ENCODE measurements around the gene ADAMTS18. TPM values are rescaled to one million over a fixed set of nuclear protein-coding genes. Genes with fewer than 3 reads are reported as not detected.

ADAMTS18 gene
- total and polyA plus RNA-seq, 2 donors (not counting 1 experiment from before 2014, with no cell fraction given) = not detected

GRCh38 chr16:77430787-77431585, 3.8 kb downstream of the ADAMTS18 start:
- Histone ChIP-seq H3K27ac (ENCODE audit: insufficient read depth, low read length) (no peak overlapping the region), H2AFZ (ENCODE audit: low read length) (no peak overlapping the region), H3K9me3 (ENCODE audit: control insufficient read depth, insufficient read depth, low read depth, low read length) (no peaks in the 10 kb centered on the region), H3K36me3 (ENCODE audit: control insufficient read depth, insufficient read depth, low read length) (no peaks in the 10 kb centered on the region), H3K4me1 (ENCODE audit: control insufficient read depth, extremely low read depth, insufficient read depth, low read length) (no peaks in the 10 kb centered on the region), H3K79me2 (ENCODE audit: control insufficient read depth, insufficient read depth, low read length) (no peaks in the 10 kb centered on the region), H3K27me3 (ENCODE audit: control insufficient read depth, insufficient read depth, low read length) (peaks cover 7% of the 10 kb centered on the region), H3K4me3 (replicated peaks in 1 of 4; ENCODE audit: control extremely low read depth in 1 of 4, insufficient read depth in 1 of 4, low read depth in 3 of 4, low read length in 4 of 4) (no peak overlapping the region), H4K20me1 (ENCODE audit: control insufficient read depth, extremely low read depth, insufficient read depth, low read length) (no peaks in the 10 kb centered on the region), H3K4me2 (ENCODE audit: extremely low read depth, insufficient read depth, low read length) (no peak overlapping the region), H3K9ac (ENCODE audit: insufficient read depth, low read length) (no peak overlapping the region)
- DNase-seq (ENCODE audit: low read depth in 2 of 2) = no peak
- TF ChIP-seq EZH2 (IDR thresholded peaks at IDR 0.05; ENCODE audit: low read length, missing control alignments) = no peak
- no peak for TF ChIP-seq CTCF (conservative IDR thresholded peaks at IDR 0.05 in 1 of 2, IDR thresholded peaks at IDR 0.05 in 1 of 2; ENCODE audit: low read depth in 1 of 2, low read length in 2 of 2)

DNA sequence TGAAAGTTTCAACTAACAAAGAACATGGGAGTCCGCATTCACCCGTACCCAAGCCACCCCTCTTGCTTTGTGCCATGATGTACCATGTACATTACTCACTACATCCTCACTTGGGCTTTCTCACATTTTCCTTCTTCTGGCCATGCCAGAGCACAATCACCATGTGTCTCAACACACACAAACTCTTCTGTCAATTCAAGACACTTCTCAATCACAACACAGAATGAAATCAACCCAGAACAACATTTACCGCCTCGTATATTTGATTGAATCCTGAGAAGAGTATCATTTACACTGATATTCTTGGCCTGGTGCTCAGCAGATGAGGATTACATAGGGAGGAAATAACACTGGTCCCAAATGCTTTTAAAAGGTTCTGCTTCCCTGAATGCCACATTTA, 4.5 kb downstream of the ADAMTS18 start:
- no peaks in the 10 kb centered on the region for H3K36me3 ChIP-seq (ENCODE audit: control insufficient read depth, insufficient read depth, low read length)
- H3K9me3 ChIP-seq (ENCODE audit: control insufficient read depth, insufficient read depth, low read depth, low read length) = no peaks in the 10 kb centered on the region
- peaks cover 7% of the 10 kb centered on the region for H3K27me3 ChIP-seq (ENCODE audit: control insufficient read depth, insufficient read depth, low read length)
- no peak overlapping the region for H3K4me2 ChIP-seq (ENCODE audit: extremely low read depth, insufficient read depth, low read length)
- no peaks in the 10 kb centered on the region for H3K4me1 ChIP-seq (ENCODE audit: control insufficient read depth, extremely low read depth, insufficient read depth, low read length)
- no peak overlapping the region for H3K27ac ChIP-seq (ENCODE audit: insufficient read depth, low read length)
- no peaks in the 10 kb centered on the region for H4K20me1 ChIP-seq (ENCODE audit: control insufficient read depth, extremely low read depth, insufficient read depth, low read length)
- no peak overlapping the region for H3K4me3 ChIP-seq (replicated peaks in 1 of 4; ENCODE audit: control extremely low read depth in 1 of 4, insufficient read depth in 1 of 4, low read depth in 3 of 4, low read length in 4 of 4)
- TF ChIP-seq CTCF (conservative IDR thresholded peaks at IDR 0.05 in 1 of 2, IDR thresholded peaks at IDR 0.05 in 1 of 2; ENCODE audit: low read depth in 1 of 2, low read length in 2 of 2) (no peak), EZH2 (IDR thresholded peaks at IDR 0.05; ENCODE audit: low read length, missing control alignments) (no peak)
- no peak overlapping the region for H3K9ac ChIP-seq (ENCODE audit: insufficient read depth, low read length)
- no peaks in the 10 kb centered on the region for H3K79me2 ChIP-seq (ENCODE audit: control insufficient read depth, insufficient read depth, low read length)
- no peak overlapping the region for H2AFZ ChIP-seq (ENCODE audit: low read length)
- no peak for DNase-seq (ENCODE audit: low read depth in 2 of 2)

DNA sequence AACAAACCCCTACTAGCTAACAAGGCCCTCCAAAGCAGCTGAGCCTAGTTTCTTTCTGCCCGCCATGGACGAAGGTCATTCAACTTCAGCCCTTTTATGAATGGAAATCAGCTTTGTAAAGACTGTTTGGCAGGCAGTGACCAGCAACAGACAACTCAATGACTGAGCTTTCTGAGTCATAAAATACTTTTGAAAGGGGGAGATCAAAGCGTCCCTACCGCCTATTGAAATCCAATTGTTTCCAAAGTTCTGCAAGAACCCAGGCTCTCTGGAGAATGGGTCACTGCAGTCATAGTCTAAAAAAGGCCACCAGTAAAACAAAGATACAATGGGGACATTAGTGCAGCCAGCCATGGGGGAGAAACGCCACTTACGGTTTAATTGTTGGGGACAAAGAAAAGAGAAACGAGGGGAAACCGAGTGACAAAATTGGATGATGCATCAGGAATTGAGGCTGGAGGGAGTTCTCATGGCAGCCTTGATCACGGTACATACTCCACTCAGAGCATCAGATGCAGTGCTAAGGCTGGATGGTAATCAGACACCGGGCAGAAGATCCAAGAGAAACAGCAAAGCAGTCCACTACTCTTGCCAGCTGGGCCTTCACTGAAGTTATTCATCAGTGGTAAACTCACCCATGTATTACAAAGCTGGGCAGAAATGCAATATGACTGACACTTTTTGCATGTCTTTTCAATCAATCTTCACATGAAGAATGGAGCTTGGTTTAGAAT, 9.8 kb downstream of the ADAMTS18 start:
- H3K9ac ChIP-seq (ENCODE audit: insufficient read depth, low read length) = no peak overlapping the region
- no peaks in the 10 kb centered on the region for H4K20me1 ChIP-seq (ENCODE audit: control insufficient read depth, extremely low read depth, insufficient read depth, low read length)
- H3K27me3 ChIP-seq (ENCODE audit: control insufficient read depth, insufficient read depth, low read length) = no peaks in the 10 kb centered on the region
- no peak overlapping the region for H2AFZ ChIP-seq (ENCODE audit: low read length)
- no peak overlapping the region for H3K4me2 ChIP-seq (ENCODE audit: extremely low read depth, insufficient read depth, low read length)
- H3K36me3 ChIP-seq (ENCODE audit: control insufficient read depth, insufficient read depth, low read length) = no peaks in the 10 kb centered on the region
- no peaks in the 10 kb centered on the region for H3K9me3 ChIP-seq (ENCODE audit: control insufficient read depth, insufficient read depth, low read depth, low read length)
- H3K4me1 ChIP-seq (ENCODE audit: control insufficient read depth, extremely low read depth, insufficient read depth, low read length) = no peaks in the 10 kb centered on the region
- H3K79me2 ChIP-seq (ENCODE audit: control insufficient read depth, insufficient read depth, low read length) = no peaks in the 10 kb centered on the region
- TF ChIP-seq CTCF (conservative IDR thresholded peaks at IDR 0.05 in 1 of 2, IDR thresholded peaks at IDR 0.05 in 1 of 2; ENCODE audit: low read depth in 1 of 2, low read length in 2 of 2) = no peak
- TF ChIP-seq EZH2 (IDR thresholded peaks at IDR 0.05; ENCODE audit: low read length, missing control alignments) = no peak
- H3K27ac ChIP-seq (ENCODE audit: insufficient read depth, low read length) = no peak overlapping the region
- peak in 1 of 2 donors; percentile 41 for DNase-seq (ENCODE audit: low read depth in 2 of 2)
- no peak overlapping the region for H3K4me3 ChIP-seq (replicated peaks in 1 of 4; ENCODE audit: control extremely low read depth in 1 of 4, insufficient read depth in 1 of 4, low read depth in 3 of 4, low read length in 4 of 4)
